Mesenchymal stem cell (in vitro differentiated cells and primary cell): ENCODE measurements around the gene CNTF.
A peak's percentile ranks its signal among the peaks of the same experiment; 100 is the strongest.

Source experiments
- DNase-seq: peaks from one replicate; pipeline ENCODE4 v3.0.0-alpha.2; 2013
- H2AFZ ChIP-seq: one replicate; pipeline ENCODE4 v1.6.1; 2013; ENCODE audit warnings: low read depth, mild to moderate bottlenecking, control low read depth, inconsistent platforms, low read length, moderate library complexity
- H2AK5ac ChIP-seq: 2 replicates; pipeline ENCODE4 v1.6.1; 2013; ENCODE audit warnings: low read length, moderate library complexity, mild to moderate bottlenecking, inconsistent platforms; ENCODE audit not compliant: severe bottlenecking
- H2BK120ac ChIP-seq: one replicate; pipeline ENCODE4 v1.6.1; 2013; ENCODE audit warnings: low read depth, mild to moderate bottlenecking, inconsistent platforms, low read length, moderate library complexity
- H2BK12ac ChIP-seq, 2 experiments: one replicate each; pipeline ENCODE4 v1.6.1; 2013; ENCODE audit warnings: inconsistent platforms in 2 of 2, low read length in 2 of 2, mild to moderate bottlenecking in 2 of 2, moderate library complexity in 2 of 2, control low read depth in 1 of 2
- H2BK15ac ChIP-seq: one replicate; pipeline ENCODE4 v1.6.1; 2013; ENCODE audit warnings: mild to moderate bottlenecking, low read depth, inconsistent platforms; ENCODE audit not compliant: poor library complexity, severe bottlenecking
- H2BK5ac ChIP-seq: 2 replicates; pipeline ENCODE4 v1.6.1; 2013; ENCODE audit warnings: low read depth, mild to moderate bottlenecking, low read length, control low read depth, inconsistent platforms; ENCODE audit not compliant: poor library complexity, severe bottlenecking
- H3K14ac ChIP-seq, 2 experiments: one replicate each; pipeline ENCODE4 v1.6.1; 2013; ENCODE audit warnings: inconsistent platforms in 2 of 2, low read length in 2 of 2, control low read depth in 1 of 2, mild to moderate bottlenecking in 1 of 2, moderate library complexity in 1 of 2
- H3K18ac ChIP-seq, 2 experiments: one replicate each; pipeline ENCODE4 v1.6.1; 2013; ENCODE audit warnings: inconsistent platforms in 2 of 2, low read length in 2 of 2, control low read depth in 1 of 2, low read depth in 1 of 2, mild to moderate bottlenecking in 1 of 2
- H3K23ac ChIP-seq, 2 experiments: one replicate each; pipeline ENCODE4 v1.6.1; 2013; ENCODE audit warnings: inconsistent platforms in 2 of 2, low read length in 2 of 2, mild to moderate bottlenecking in 2 of 2, moderate library complexity in 2 of 2, control low read depth in 1 of 2
- H3K27ac ChIP-seq: 2 replicates; pipeline ENCODE4 v1.5.1; 2013; ENCODE audit warnings: mild to moderate bottlenecking, moderate library complexity, low read length, control low read depth, inconsistent platforms; ENCODE audit not compliant: poor library complexity, severe bottlenecking
- H3K27me3 ChIP-seq, 2 experiments: 2 replicates each; pipeline versions ENCODE4 v1.6.1 to v1.7.0; 2013; ENCODE audit warnings: low read length in 2 of 2, mild to moderate bottlenecking in 2 of 2, moderate library complexity in 2 of 2, control low read depth in 1 of 2, inconsistent platforms in 1 of 2; ENCODE audit not compliant: control insufficient read depth in 1 of 2, insufficient read depth in 1 of 2
- H3K36me3 ChIP-seq, 2 experiments: 2 replicates each; pipeline versions ENCODE4 v1.6.1 to v1.7.0; 2013; ENCODE audit warnings: low read length in 2 of 2, control low read depth in 1 of 2, inconsistent platforms in 1 of 2, low read depth in 1 of 2, mild to moderate bottlenecking in 1 of 2; ENCODE audit not compliant: insufficient read depth in 2 of 2, control insufficient read depth in 1 of 2
- H3K4ac ChIP-seq, 2 experiments: one replicate each; pipeline ENCODE4 v1.6.1; 2013; ENCODE audit warnings: inconsistent platforms in 2 of 2, low read length in 2 of 2, mild to moderate bottlenecking in 2 of 2, moderate library complexity in 2 of 2, control low read depth in 1 of 2, low read depth in 1 of 2
- H3K4me1 ChIP-seq: 2 replicates; pipeline ENCODE4 v1.6.1; 2013; ENCODE audit warnings: low read depth, low read length, control low read depth; ENCODE audit not compliant: control insufficient read depth, insufficient read depth
- H3K4me2 ChIP-seq: 2 replicates; pipeline ENCODE4 v1.6.1; 2013; ENCODE audit warnings: low read length, mild to moderate bottlenecking, inconsistent platforms; ENCODE audit not compliant: poor library complexity, severe bottlenecking
- H3K4me3 ChIP-seq, 2 experiments: 2 replicates each; pipeline versions ENCODE4 v1.5.1 to v1.7.0; 2013; ENCODE audit warnings: low read length in 2 of 2, mild to moderate bottlenecking in 2 of 2, control low read depth in 1 of 2, low read depth in 1 of 2; ENCODE audit not compliant: insufficient read depth in 1 of 2
- H3K79me1 ChIP-seq: replicated peaks from 2 replicates; pipeline ENCODE4 v1.6.1; 2013; ENCODE audit warnings: mild to moderate bottlenecking, control low read depth, low read length, inconsistent platforms; ENCODE audit not compliant: poor library complexity, severe bottlenecking
- H3K9ac ChIP-seq: 2 replicates; pipeline ENCODE4 v1.7.0; 2013; ENCODE audit warnings: mild to moderate bottlenecking, low read length, moderate library complexity
- H3K9me3 ChIP-seq: 2 replicates; pipeline ENCODE4 v1.7.0; 2013; ENCODE audit warnings: mild to moderate bottlenecking, low read length; ENCODE audit not compliant: control insufficient read depth
- H4K8ac ChIP-seq: one replicate; pipeline ENCODE4 v1.6.1; 2013; ENCODE audit warnings: inconsistent platforms, mild to moderate bottlenecking, low read length, moderate library complexity
- H4K91ac ChIP-seq: one replicate; pipeline ENCODE4 v1.6.1; 2013; ENCODE audit warnings: mild to moderate bottlenecking, low read length, inconsistent platforms
- WGBS: methylation state at CpG from one replicate; pipeline ENCODE4 v1.1.7; 2013; ENCODE audit warnings: mixed read lengths; 5-methylcytosine and 5-hydroxymethylcytosine counted together

CNTF gene

DNA sequence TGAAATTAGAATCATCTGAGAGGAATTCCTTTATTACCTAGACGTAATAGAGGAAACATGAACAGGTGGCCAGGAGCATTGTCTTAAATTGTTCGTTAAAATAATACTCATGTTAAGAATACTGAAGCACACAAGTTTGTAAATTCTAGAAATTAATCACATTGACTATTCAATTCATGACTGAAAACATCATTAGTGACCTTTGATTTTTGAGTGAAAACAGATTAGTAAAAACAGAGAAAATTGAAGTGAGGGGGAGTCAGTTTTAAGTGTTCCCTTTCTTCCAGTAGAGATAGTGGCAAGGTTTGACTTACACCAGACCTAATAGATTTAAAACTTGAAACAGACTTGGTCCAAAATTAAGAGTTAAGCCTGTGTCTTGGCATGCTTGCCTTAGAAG lies 42.2 kb upstream of the CNTF start:
- Histone ChIP-seq H4K8ac (no peak overlapping the region), H2BK15ac (no peak overlapping the region), H2BK5ac (no peak overlapping the region), H3K36me3 (peaks cover 0 to 14% of the 10 kb centered on the region in 2 experiments), H3K27ac (no peak overlapping the region), H2BK120ac (no peak overlapping the region), H3K4me1 (peaks cover 8% of the 10 kb centered on the region), H3K18ac (no peak overlapping the region), H3K14ac (no peak overlapping the region), H3K9ac (peak overlapping the region; percentile 97), H2AFZ (no peak overlapping the region), H3K9me3 (no peaks in the 10 kb centered on the region), H4K91ac (no peak overlapping the region), H3K4me2 (peak overlapping the region; percentile 53), H3K27me3 (no peaks in the 10 kb centered on the region), H2BK12ac (no peak overlapping the region), H3K79me1 (peaks cover 2% of the 10 kb centered on the region), H3K4ac (no peak overlapping the region), H3K23ac (no peak overlapping the region), H3K4me3 (peak overlapping the region in 1 of 2 experiments; percentile 90), H2AK5ac (no peak overlapping the region)
- no CpG with 5 or more reads among the region's 2 CpGs for WGBS
- no peak for DNase-seq

DNA sequence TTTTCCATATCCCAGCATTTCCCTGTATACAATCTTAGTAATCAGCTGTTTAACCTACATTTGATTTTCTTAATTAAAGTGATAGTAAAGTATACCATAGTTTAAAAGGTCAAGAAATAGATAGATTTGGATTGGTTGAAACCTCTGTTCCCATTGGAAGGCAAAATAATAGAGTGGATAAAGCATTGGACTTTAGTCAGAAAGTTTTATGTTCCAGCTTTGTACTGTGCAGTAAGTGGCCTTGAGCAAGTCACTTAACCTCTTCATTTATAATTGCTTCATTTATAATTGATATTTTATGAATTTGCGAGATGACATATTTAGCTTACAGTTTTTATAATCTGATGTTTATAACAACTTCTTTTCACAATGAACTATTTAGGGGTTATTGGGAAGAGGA lies 40.0 kb upstream of the CNTF start:
- Histone ChIP-seq H3K23ac (no peak overlapping the region), H2BK12ac (no peak overlapping the region), H4K8ac (no peak overlapping the region), H3K4me2 (no peak overlapping the region), H3K18ac (no peak overlapping the region), H2BK5ac (no peak overlapping the region), H3K27ac (no peak overlapping the region), H2AK5ac (no peak overlapping the region), H3K27me3 (no peaks in the 10 kb centered on the region), H3K4me1 (peaks cover 3% of the 10 kb centered on the region), H2AFZ (no peak overlapping the region), H3K79me1 (no peaks in the 10 kb centered on the region), H2BK120ac (no peak overlapping the region), H3K14ac (no peak overlapping the region), H3K9ac (peak overlapping the region; percentile 57), H3K4ac (no peak overlapping the region), H3K9me3 (no peaks in the 10 kb centered on the region), H4K91ac (no peak overlapping the region), H3K4me3 (peak overlapping the region in 1 of 2 experiments; percentile 90), H3K36me3 (peaks cover 0 to 34% of the 10 kb centered on the region in 2 experiments), H2BK15ac (no peak overlapping the region)
- WGBS: no CpG with 5 or more reads among the region's 1 CpG
- DNase-seq: no peak

GRCh38 chr11:58586998-58587397 lies 35.5 kb upstream of the CNTF start:
- no peak overlapping the region for H3K9ac ChIP-seq
- H2BK12ac ChIP-seq: no peak overlapping the region
- H3K27ac ChIP-seq: no peak overlapping the region
- no peak overlapping the region for H2AFZ ChIP-seq
- H4K8ac ChIP-seq: no peak overlapping the region
- H3K4me3 ChIP-seq: no peak overlapping the region
- 100% methylated on average over 1 of the region's 2 CpGs for WGBS
- no peak overlapping the region for H2AK5ac ChIP-seq
- no peak overlapping the region for H3K4ac ChIP-seq
- no peaks in the 10 kb centered on the region for H3K27me3 ChIP-seq
- H4K91ac ChIP-seq: no peak overlapping the region
- no peak overlapping the region for H3K18ac ChIP-seq
- H2BK5ac ChIP-seq: no peak overlapping the region
- no peak overlapping the region for H2BK120ac ChIP-seq
- H3K36me3 ChIP-seq: peaks cover 6 to 42% of the 10 kb centered on the region in 2 experiments
- H3K14ac ChIP-seq: no peak overlapping the region
- no peak overlapping the region for H3K23ac ChIP-seq
- no peak overlapping the region for H3K4me2 ChIP-seq
- H3K9me3 ChIP-seq: no peaks in the 10 kb centered on the region
- DNase-seq: no peak
- H3K79me1 ChIP-seq: peaks cover 3% of the 10 kb centered on the region
- no peak overlapping the region for H2BK15ac ChIP-seq
- no peaks in the 10 kb centered on the region for H3K4me1 ChIP-seq

DNA sequence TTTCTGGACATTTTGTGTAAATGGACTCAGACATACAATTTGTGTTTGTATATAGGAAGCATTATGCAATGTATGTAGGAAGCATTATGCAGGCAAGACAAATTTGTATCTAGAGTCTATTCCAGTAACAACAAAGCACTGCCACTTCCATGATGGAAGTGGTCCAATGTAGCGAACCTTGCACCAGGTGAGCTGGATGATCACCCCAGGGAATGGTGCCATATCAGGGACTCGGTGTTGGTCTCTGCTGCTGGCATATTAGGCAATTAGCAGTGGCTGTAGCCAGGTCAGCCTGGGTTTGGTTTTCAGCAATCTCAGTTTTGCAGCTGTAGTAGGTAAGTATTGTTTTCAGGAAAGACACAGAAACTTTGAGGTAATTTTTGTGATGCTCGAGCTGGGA lies 30.8 kb upstream of the CNTF start:
- no peak for DNase-seq
- Histone ChIP-seq H2AK5ac (no peak overlapping the region), H2BK12ac (peak overlapping the region in 1 of 2 experiments; percentile 10), H3K14ac (no peak overlapping the region), H3K27ac (no peak overlapping the region), H2BK5ac (no peak overlapping the region), H3K18ac (no peak overlapping the region), H3K4me1 (no peaks in the 10 kb centered on the region), H3K36me3 (peaks cover 8 to 35% of the 10 kb centered on the region in 2 experiments), H2BK120ac (no peak overlapping the region), H3K27me3 (no peaks in the 10 kb centered on the region), H3K4ac (no peak overlapping the region), H2BK15ac (no peak overlapping the region), H3K9ac (no peak overlapping the region), H3K4me3 (no peak overlapping the region), H4K8ac (peak overlapping the region; percentile 60), H3K4me2 (no peak overlapping the region), H3K79me1 (peaks cover 7% of the 10 kb centered on the region), H3K23ac (no peak overlapping the region), H2AFZ (no peak overlapping the region), H3K9me3 (no peaks in the 10 kb centered on the region), H4K91ac (peak overlapping the region; percentile 68)
- WGBS: 100% methylated on average over 3 of the region's 3 CpGs
